Right lobe of liver (tissue), 4 donors: ENCODE results near the gene WWP2.

Experiments used
- CTCF ChIP-seq, 4 donors: fragments of 200-600 bp in 3 of 4; fragments of 450-650 bp in 1 of 4; IDR thresholded peaks; one replicate each; pipeline versions ENCODE4 v1.5.1 to v1.8.0; 2016 to 2022; ENCODE audit warnings: antibody characterized with exemption in 4 of 4, mild to moderate bottlenecking in 2 of 4
- POLR2A ChIP-seq: fragments of 450-650 bp; IDR thresholded peaks from one replicate; pipeline ENCODE4 v1.6.1; 2017; ENCODE audit warnings: antibody characterized with exemption, mild to moderate bottlenecking
- donor health status: DM: no; HTN: no; CAD: no.
- donor health status: DM: no; HTN: no; CAD: no.
- donor health status: DM: no; HTN: yes; CAD: no.

- TF ChIP-seq CTCF (IDR thresholded peaks at IDR 0.05) (no peak), POLR2A (no peak)
Observed at GRCh38 chr16:69724981-69725479, 37.1 kb upstream of the WWP2 start.
